ENCODE data around the gene OR4E2.

The OR4E2 gene

DNA sequence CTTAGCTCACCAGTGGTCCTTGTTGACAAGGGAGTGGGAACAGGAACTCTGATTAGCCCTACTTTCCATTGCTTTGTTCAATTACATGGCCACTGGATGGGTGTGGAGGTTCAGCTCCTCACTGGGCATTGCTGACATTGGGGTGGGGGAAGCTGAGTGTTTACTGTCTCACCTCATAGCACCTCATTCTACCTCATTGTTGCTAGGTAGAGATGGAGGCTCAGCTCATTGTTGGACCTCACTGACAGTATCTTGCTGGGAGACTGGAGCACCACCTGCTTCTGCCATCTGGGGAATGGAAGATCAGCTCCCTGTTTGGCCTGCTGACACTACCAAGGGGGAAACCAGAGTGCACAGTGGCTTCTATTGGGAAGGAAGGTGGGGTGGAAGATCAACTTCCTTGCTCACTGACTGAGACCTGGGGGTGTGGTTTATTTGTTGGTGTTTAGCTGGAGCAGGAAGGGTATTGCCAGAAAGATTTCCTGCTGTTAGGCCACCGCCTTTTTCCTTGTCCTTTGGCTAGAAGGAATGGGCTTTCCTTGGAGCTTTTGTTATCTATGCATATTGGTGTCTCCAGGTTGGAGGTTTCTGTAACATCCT lies 1.3 kb upstream of the OR4E2 start:
- Histone ChIP-seq H3K27ac (ENCODE audit: low read depth, low read length, severe bottlenecking) (no peak overlapping the region), H3K4me3 (ENCODE audit: extremely low read depth, insufficient read depth, low read length, poor library complexity, severe bottlenecking) (no peak overlapping the region), H3K36me3 (ENCODE audit: control insufficient read depth, insufficient read depth, low read length) (no peaks in the 10 kb centered on the region), H3K9me3 (ENCODE audit: control insufficient read depth, low read length) (no peaks in the 10 kb centered on the region), H3K4me1 (ENCODE audit: control insufficient read depth, insufficient read depth, low read length, poor library complexity, severe bottlenecking) (no peaks in the 10 kb centered on the region)
- 67 to 86% methylated on average over 1 of the region's 1 CpG for WGBS, 2 experiments (ENCODE audit: insufficient coverage in 2 of 2)

DNA sequence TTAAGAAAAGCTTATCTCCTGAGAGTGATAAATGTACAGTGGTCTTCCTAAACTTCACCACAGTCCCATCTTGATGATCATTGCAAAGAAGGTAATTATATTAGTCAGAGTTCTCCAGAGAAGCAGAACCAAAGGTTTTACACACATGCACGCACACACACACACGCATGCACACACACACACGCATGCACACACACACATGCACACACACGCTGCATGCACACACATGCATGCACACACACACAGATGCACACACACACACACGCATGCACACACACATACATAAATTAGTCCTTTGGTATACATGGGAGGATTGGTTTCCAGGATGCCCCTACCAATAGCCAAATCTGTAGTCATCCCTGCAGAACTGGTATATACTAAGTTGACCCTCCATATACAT lies 580 bp downstream of the OR4E2 start:
- Histone ChIP-seq H3K36me3 (ENCODE audit: control insufficient read depth, insufficient read depth, low read length) (no peaks in the 10 kb centered on the region), H3K27ac (ENCODE audit: low read depth, low read length, severe bottlenecking) (no peak overlapping the region), H3K9me3 (ENCODE audit: control insufficient read depth, low read length) (no peaks in the 10 kb centered on the region), H3K4me3 (ENCODE audit: extremely low read depth, insufficient read depth, low read length, poor library complexity, severe bottlenecking) (no peak overlapping the region), H3K4me1 (ENCODE audit: control insufficient read depth, insufficient read depth, low read length, poor library complexity, severe bottlenecking) (no peaks in the 10 kb centered on the region)
- 87 to 92% methylated on average over 4 to 5 of the region's 5 CpGs for WGBS, 2 experiments (ENCODE audit: insufficient coverage in 2 of 2)

DNA sequence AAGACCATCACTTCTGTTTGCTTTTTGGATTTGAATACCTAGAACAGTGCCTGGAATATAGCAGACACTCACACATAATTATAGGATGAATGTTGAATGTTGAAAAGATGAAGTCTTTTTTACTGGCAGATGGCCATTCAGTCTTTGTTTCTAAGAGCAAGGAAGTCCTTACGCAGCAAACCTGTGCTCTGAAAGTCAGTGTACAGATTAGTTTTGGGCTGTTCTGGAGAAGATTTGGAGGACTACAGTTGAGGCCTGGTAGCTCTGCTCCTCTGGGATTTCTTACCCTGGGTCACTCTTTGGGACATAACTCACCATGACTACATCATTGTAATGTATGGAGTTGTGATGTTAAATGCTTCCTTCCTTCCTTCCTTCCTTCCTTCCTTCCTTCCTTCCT lies 3.3 kb downstream of the OR4E2 start:
- Histone ChIP-seq H3K27ac (ENCODE audit: low read depth, low read length, severe bottlenecking) (no peak overlapping the region), H3K36me3 (ENCODE audit: control insufficient read depth, insufficient read depth, low read length) (no peaks in the 10 kb centered on the region), H3K4me1 (ENCODE audit: control insufficient read depth, insufficient read depth, low read length, poor library complexity, severe bottlenecking) (no peaks in the 10 kb centered on the region), H3K9me3 (ENCODE audit: control insufficient read depth, low read length) (no peaks in the 10 kb centered on the region), H3K4me3 (ENCODE audit: extremely low read depth, insufficient read depth, low read length, poor library complexity, severe bottlenecking) (no peak overlapping the region)
- WGBS, 2 experiments (ENCODE audit: insufficient coverage in 2 of 2): 85 to 100% methylated on average over 1 of the region's 1 CpG

DNA sequence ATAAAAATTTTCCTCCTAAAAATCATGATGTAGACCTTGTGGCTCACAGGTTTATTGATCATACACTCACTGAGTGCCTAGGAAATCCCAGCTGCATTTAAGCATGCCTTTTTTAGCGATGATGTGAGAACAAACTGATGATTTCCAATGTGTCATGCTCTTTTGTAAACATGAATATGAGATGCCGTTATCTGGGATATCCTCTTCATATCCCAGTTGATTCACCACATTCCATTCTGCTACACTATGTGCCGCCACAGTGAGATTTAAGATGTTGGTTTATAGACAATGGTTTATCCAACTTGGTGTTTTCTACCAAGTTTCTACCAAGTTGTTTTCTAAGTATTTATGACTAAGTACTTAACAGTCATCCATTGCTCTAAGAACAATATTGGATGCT lies 14.7 kb downstream of the OR4E2 start:
- no peak overlapping the region for H3K27ac ChIP-seq (ENCODE audit: low read depth, low read length, severe bottlenecking)
- H3K4me3 ChIP-seq (ENCODE audit: extremely low read depth, insufficient read depth, low read length, poor library complexity, severe bottlenecking): no peak overlapping the region
- H3K4me1 ChIP-seq (ENCODE audit: control insufficient read depth, insufficient read depth, low read length, poor library complexity, severe bottlenecking): no peaks in the 10 kb centered on the region
- WGBS, 2 experiments (ENCODE audit: insufficient coverage in 2 of 2): 100% methylated on average over 1 of the region's 3 CpGs; no CpG with 5 or more reads in 1 of the 2 experiments
- H3K9me3 ChIP-seq (ENCODE audit: control insufficient read depth, low read length): no peaks in the 10 kb centered on the region
- no peaks in the 10 kb centered on the region for H3K36me3 ChIP-seq (ENCODE audit: control insufficient read depth, insufficient read depth, low read length)

DNA sequence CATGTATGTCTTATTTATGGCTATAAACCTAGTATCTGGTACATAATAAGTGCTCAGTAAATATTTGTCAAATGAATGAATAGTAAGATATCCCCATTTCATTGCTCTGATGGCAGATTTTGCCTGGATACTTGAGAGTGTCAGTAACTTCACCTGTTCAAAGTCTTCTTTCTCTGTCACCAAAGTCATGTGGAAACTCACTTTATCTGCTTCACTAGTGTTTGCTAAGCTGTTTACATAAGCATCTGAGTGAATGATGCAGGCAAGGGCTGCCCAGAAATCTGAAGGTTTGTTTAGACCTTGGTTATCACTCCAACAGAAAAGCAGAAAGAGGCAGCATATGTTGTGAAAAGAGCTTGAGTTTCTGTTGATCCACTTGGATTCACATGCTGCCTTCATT lies 15.6 kb downstream of the OR4E2 start:
- Histone ChIP-seq H3K4me1 (ENCODE audit: control insufficient read depth, insufficient read depth, low read length, poor library complexity, severe bottlenecking) (no peaks in the 10 kb centered on the region), H3K4me3 (ENCODE audit: extremely low read depth, insufficient read depth, low read length, poor library complexity, severe bottlenecking) (no peak overlapping the region), H3K9me3 (ENCODE audit: control insufficient read depth, low read length) (no peaks in the 10 kb centered on the region), H3K36me3 (ENCODE audit: control insufficient read depth, insufficient read depth, low read length) (no peaks in the 10 kb centered on the region), H3K27ac (ENCODE audit: low read depth, low read length, severe bottlenecking) (no peak overlapping the region)

DNA sequence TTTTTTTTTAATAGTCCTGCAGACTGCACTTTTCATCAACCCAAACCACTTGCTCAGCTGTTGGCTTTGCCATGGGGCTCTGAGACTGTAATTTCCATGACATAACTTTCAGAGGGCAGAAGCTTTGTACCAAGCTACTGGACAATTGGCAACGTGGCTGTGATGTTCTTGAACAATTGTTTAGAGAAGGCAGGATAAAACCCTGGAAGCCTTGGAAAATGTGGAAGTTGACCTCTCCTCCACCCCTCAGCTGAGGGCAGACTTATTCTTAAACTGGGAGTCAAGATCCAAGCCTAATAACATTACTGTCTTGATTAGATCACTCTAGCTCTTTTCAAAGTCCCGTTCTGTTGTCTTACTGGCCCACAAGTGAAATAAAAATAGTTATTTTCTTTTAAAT lies 17.7 kb downstream of the OR4E2 start:
- Histone ChIP-seq H3K27ac (ENCODE audit: low read depth, low read length, severe bottlenecking) (no peak overlapping the region), H3K4me3 (ENCODE audit: extremely low read depth, insufficient read depth, low read length, poor library complexity, severe bottlenecking) (no peak overlapping the region), H3K4me1 (ENCODE audit: control insufficient read depth, insufficient read depth, low read length, poor library complexity, severe bottlenecking) (no peaks in the 10 kb centered on the region), H3K36me3 (ENCODE audit: control insufficient read depth, insufficient read depth, low read length) (no peaks in the 10 kb centered on the region), H3K9me3 (ENCODE audit: control insufficient read depth, low read length) (no peaks in the 10 kb centered on the region)
- WGBS, 2 experiments (ENCODE audit: insufficient coverage in 2 of 2): 60 to 80% methylated on average over 1 of the region's 2 CpGs

DNA sequence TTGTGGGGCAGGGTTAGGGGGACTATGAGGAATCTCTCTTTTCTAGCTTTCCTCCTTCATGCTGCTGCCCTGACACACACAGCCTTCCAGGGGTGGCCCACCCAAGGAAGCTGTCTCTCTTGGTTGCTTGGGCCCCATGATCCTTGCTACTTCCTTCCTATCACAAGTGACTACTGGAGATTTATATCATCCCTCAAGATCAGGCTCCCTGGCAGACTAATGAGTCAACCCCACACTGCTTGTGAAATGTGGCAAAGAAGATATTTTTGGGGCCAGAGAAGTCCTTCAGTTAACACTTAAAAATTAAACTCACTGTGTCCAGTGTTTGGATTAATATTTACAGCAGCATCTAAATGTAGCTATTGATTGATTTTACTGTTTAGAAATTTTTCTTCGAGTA lies 18.5 kb downstream of the OR4E2 start:
- Histone ChIP-seq H3K4me3 (ENCODE audit: extremely low read depth, insufficient read depth, low read length, poor library complexity, severe bottlenecking) (no peak overlapping the region), H3K4me1 (ENCODE audit: control insufficient read depth, insufficient read depth, low read length, poor library complexity, severe bottlenecking) (no peaks in the 10 kb centered on the region), H3K27ac (ENCODE audit: low read depth, low read length, severe bottlenecking) (no peak overlapping the region), H3K36me3 (ENCODE audit: control insufficient read depth, insufficient read depth, low read length) (no peaks in the 10 kb centered on the region), H3K9me3 (ENCODE audit: control insufficient read depth, low read length) (no peaks in the 10 kb centered on the region)
- 86 to 100% methylated on average over 1 of the region's 1 CpG for WGBS, 2 experiments (ENCODE audit: insufficient coverage in 2 of 2)

DNA sequence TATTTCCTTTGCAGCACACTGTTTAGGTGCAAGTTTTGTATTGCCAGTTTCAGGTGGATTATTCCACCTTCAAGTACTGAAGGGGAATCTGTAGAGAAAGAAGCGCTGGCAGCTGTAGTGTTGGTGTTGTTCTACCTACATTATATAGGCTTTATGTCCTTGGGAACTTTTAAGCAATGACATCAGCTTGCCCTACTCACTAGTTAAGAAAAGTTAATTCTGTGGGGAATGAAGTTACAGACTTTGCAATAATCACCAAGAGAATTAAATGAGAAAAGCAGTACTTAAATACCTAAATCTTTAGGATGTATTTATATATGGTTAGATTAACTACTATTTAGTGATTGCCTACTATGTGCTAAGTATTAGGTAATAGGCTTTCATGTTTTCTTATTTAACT lies 20.1 kb downstream of the OR4E2 start, which contains the start of gene OR4E1:
Gene OR4E1, minus strand, starts transcription at position 101 of the 400 bp plus-strand sequence. CDS start 2,883 bp downstream, outside the sequence.
- H3K27ac ChIP-seq (ENCODE audit: low read depth, low read length, severe bottlenecking): no peak within 1 kb of the TSS
- H3K36me3 ChIP-seq (ENCODE audit: control insufficient read depth, insufficient read depth, low read length): no peaks in the 10 kb centered on the region
- no peaks in the 10 kb centered on the region for H3K9me3 ChIP-seq (ENCODE audit: control insufficient read depth, low read length)
- H3K4me3 ChIP-seq (ENCODE audit: extremely low read depth, insufficient read depth, low read length, poor library complexity, severe bottlenecking): no peak within 1 kb of the TSS
- H3K4me1 ChIP-seq (ENCODE audit: control insufficient read depth, insufficient read depth, low read length, poor library complexity, severe bottlenecking): no peaks in the 10 kb centered on the region
- WGBS, 2 experiments (ENCODE audit: insufficient coverage in 2 of 2): no CpG with 5 or more reads among the region's 1 CpG

DNA sequence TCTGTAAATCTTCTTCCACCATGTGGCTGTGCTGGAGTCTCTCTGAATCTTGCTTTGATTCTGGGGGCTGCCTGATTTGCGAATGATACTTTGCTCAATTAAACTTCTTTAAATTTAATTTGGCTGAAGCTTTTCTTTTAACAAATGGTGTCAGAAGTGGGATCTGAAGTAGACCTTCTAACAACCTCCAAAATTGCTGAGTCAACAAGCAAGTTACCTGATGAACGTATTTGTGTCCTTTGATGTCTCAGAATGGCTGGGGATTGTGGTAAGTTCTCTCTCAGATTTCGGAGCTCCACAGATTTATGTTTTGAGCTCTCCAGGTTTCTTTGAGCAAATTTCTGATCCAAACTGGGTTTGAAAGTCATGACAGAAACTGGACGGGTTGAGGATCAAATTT lies 21.9 kb downstream of the OR4E2 start:
- no peaks in the 10 kb centered on the region for H3K9me3 ChIP-seq (ENCODE audit: control insufficient read depth, low read length)
- 91 to 94% methylated on average over 1 to 3 of the region's 4 CpGs for WGBS, 2 experiments (ENCODE audit: insufficient coverage in 2 of 2)
- peaks cover 3% of the 10 kb centered on the region for H3K4me1 ChIP-seq (ENCODE audit: control insufficient read depth, insufficient read depth, low read length, poor library complexity, severe bottlenecking)
- H3K4me3 ChIP-seq (ENCODE audit: extremely low read depth, insufficient read depth, low read length, poor library complexity, severe bottlenecking): no peak overlapping the region
- H3K27ac ChIP-seq (ENCODE audit: low read depth, low read length, severe bottlenecking): no peak overlapping the region
- H3K36me3 ChIP-seq (ENCODE audit: control insufficient read depth, insufficient read depth, low read length): no peaks in the 10 kb centered on the region

DNA sequence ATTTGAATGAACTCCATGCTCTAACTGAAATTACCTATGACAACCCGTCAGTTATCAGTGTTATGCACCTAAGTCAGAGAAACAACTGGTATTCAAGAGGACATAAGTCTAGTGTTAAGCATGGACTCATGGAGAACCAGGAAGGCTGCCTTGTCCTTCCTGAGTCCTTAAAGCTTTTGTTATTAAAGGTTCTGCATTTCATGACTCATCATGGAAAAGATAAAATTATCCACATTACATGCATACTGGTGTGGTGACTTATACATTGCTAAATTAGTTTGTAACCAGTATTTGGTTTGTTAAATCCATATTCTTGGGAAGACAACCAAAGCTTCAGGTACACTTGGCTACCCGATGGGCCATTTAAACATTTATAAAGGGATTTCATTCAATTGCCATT lies 26.4 kb downstream of the OR4E2 start:
- H3K4me1 ChIP-seq (ENCODE audit: control insufficient read depth, insufficient read depth, low read length, poor library complexity, severe bottlenecking): peaks cover 3% of the 10 kb centered on the region
- no peak overlapping the region for H3K4me3 ChIP-seq (ENCODE audit: extremely low read depth, insufficient read depth, low read length, poor library complexity, severe bottlenecking)
- H3K36me3 ChIP-seq (ENCODE audit: control insufficient read depth, insufficient read depth, low read length): no peaks in the 10 kb centered on the region
- no peak overlapping the region for H3K27ac ChIP-seq (ENCODE audit: low read depth, low read length, severe bottlenecking)
- WGBS, 2 experiments (ENCODE audit: insufficient coverage in 2 of 2): 100% methylated on average over 1 of the region's 2 CpGs; no CpG with 5 or more reads in 1 of the 2 experiments
- no peaks in the 10 kb centered on the region for H3K9me3 ChIP-seq (ENCODE audit: control insufficient read depth, low read length)

DNA sequence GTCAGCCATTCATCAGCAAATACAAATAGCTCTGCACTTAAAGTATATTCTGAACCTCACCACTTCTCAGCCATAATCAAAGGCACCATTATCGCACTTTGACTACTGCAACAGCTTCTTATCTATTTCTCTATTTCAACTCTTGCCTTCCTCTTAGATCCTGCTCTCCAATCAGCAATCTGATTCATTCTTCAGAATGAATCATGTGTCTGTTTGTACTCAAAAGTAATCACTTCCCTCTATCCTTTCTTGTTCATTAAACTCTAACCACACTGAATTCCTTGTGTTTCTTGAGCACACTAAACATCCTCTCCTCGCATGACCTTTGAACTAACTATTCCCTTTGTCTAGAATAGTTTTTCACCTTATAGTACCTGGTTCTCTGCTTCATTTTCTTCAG lies 32.8 kb downstream of the OR4E2 start:
- Histone ChIP-seq H3K36me3 (ENCODE audit: control insufficient read depth, insufficient read depth, low read length) (no peaks in the 10 kb centered on the region), H3K4me3 (ENCODE audit: extremely low read depth, insufficient read depth, low read length, poor library complexity, severe bottlenecking) (no peak overlapping the region), H3K9me3 (ENCODE audit: control insufficient read depth, low read length) (no peaks in the 10 kb centered on the region)

More for the DNA sequence above, 32.8 kb downstream of the OR4E2 start:
- no peaks in the 10 kb centered on the region for H3K4me1 ChIP-seq (ENCODE audit: control insufficient read depth, insufficient read depth, low read length, poor library complexity, severe bottlenecking)
- 84 to 100% methylated on average over 1 to 2 of the region's 2 CpGs for WGBS, 2 experiments (ENCODE audit: insufficient coverage in 2 of 2)
- peak overlapping the region; percentile 71 for H3K27ac ChIP-seq (ENCODE audit: low read depth, low read length, severe bottlenecking)

Measured in mesodermal cell (in vitro differentiated cells).